Glutamatergic neuron (in vitro differentiated cells): ENCODE results near the gene TMEM205. TPM values are rescaled to one million over a fixed set of nuclear protein-coding genes. Genes with fewer than 3 reads are reported as not detected.
A peak's percentile ranks its signal among the peaks of the same experiment; 100 is the strongest.
"Not testable (repeated sequence)": the region's sequence is repeated elsewhere in the genome, so short reads cannot be mapped to it uniquely, and the experiment has no call there.

ENCODE experiments used
- DNase-seq: peaks from one replicate; pipeline ENCODE4 v3.0.0; 2022
- H3K27ac Mint-ChIP-seq: one replicate; pipeline ENCODE4 v1.8.0; 2020; ENCODE audit warnings: mild to moderate bottlenecking, mixed read lengths, inconsistent platforms; ENCODE audit not compliant: unreplicated experiment
- H3K27me3 Mint-ChIP-seq: one replicate; pipeline ENCODE4 v1.8.0; 2020; ENCODE audit warnings: mild to moderate bottlenecking, moderate library complexity, mixed read lengths, inconsistent platforms; ENCODE audit not compliant: unreplicated experiment
- H3K36me3 Mint-ChIP-seq: one replicate; pipeline ENCODE4 v1.8.0; 2020; ENCODE audit warnings: mild to moderate bottlenecking, mixed read lengths, inconsistent platforms; ENCODE audit not compliant: unreplicated experiment
- H3K4me1 Mint-ChIP-seq: one replicate; pipeline ENCODE4 v1.8.0; 2020; ENCODE audit warnings: mild to moderate bottlenecking, low read depth, mixed read lengths, inconsistent platforms; ENCODE audit not compliant: unreplicated experiment
- H3K4me3 Mint-ChIP-seq: one replicate; pipeline ENCODE4 v1.8.0; 2020; ENCODE audit warnings: mild to moderate bottlenecking, mixed read lengths, inconsistent platforms; ENCODE audit not compliant: unreplicated experiment
- H3K9me3 Mint-ChIP-seq: one replicate; pipeline ENCODE4 v1.8.0; 2020; ENCODE audit warnings: mild to moderate bottlenecking, moderate library complexity, mixed read lengths, inconsistent platforms; ENCODE audit not compliant: unreplicated experiment
- total RNA-seq: library from RNA; stranded (reverse); fragmentation: NEBNext Ultra II Directional; extraction: Animal tissue kit (Norgen Biotek cat#: 25700); gene quantifications from one replicate; pipeline ENCODE4 v1.2.1, GENCODE V29; 2021; ENCODE audit not compliant: unreplicated experiment
- TF ChIP-seq, protein P1 (sequence below): fragments of 200-600 bp; sonication (generic); IDR thresholded peaks from one replicate; pipeline ENCODE4 v1.5.0; 2021; ENCODE audit not compliant: partially characterized antibody, unreplicated experiment

The TMEM205 gene
- total RNA-seq, 1 donor from 2014 or later, result 43.1 TPM

- Mint-ChIP-seq H3K9me3 (peaks cover 10% of the 10 kb centered on the region), H3K27ac (peak overlapping the region; percentile 84), H3K36me3 (peaks cover 7% of the 10 kb centered on the region), H3K27me3 (no peaks in the 10 kb centered on the region), H3K4me1 (peaks cover 4% of the 10 kb centered on the region), H3K4me3 (peak overlapping the region; percentile 94)
- TF ChIP-seq, protein P1, sequence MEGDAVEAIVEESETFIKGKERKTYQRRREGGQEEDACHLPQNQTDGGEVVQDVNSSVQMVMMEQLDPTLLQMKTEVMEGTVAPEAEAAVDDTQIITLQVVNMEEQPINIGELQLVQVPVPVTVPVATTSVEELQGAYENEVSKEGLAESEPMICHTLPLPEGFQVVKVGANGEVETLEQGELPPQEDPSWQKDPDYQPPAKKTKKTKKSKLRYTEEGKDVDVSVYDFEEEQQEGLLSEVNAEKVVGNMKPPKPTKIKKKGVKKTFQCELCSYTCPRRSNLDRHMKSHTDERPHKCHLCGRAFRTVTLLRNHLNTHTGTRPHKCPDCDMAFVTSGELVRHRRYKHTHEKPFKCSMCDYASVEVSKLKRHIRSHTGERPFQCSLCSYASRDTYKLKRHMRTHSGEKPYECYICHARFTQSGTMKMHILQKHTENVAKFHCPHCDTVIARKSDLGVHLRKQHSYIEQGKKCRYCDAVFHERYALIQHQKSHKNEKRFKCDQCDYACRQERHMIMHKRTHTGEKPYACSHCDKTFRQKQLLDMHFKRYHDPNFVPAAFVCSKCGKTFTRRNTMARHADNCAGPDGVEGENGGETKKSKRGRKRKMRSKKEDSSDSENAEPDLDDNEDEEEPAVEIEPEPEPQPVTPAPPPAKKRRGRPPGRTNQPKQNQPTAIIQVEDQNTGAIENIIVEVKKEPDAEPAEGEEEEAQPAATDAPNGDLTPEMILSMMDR, result no peak
- DNase-seq, result no peak
These were observed 7.4 kb downstream of the TMEM205 start for GRCh38 chr19:11338569-11339253.

- Mint-ChIP-seq H3K4me1 (peaks cover 4% of the 10 kb centered on the region), H3K27ac (no peak overlapping the region), H3K4me3 (peak overlapping the region; percentile 94), H3K36me3 (peaks cover 7% of the 10 kb centered on the region), H3K27me3 (no peaks in the 10 kb centered on the region), H3K9me3 (peaks cover 10% of the 10 kb centered on the region)
- DNase-seq, result no peak
- TF ChIP-seq, protein P1, result no peak
These were observed 7.9 kb downstream of the TMEM205 start for GRCh38 chr19:11338121-11338520.

DNA sequence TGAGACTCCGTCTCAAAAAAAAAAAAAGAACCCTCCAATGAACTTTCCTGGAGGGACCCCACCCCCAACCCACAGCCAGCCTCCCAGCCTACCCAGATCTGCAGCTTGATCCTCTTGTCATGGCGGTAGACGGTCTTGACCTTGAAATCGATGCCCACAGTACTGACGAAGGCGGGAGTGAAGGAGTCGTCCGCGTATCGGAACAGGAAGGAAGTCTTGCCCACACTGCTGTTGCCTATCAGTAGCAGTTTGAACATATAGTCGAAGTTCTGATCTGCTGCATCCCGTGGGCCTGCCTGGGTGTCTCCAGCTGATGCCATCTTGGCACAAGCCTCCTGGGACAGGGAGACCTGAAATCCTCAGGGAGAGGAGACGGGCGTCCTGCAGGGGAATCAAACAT is 9.0 kb downstream of the TMEM205 start:
- Mint-ChIP-seq H3K36me3 (peaks cover 7% of the 10 kb centered on the region), H3K9me3 (peaks cover 10% of the 10 kb centered on the region), H3K4me3 (no peak overlapping the region), H3K27me3 (no peaks in the 10 kb centered on the region), H3K27ac (no peak overlapping the region), H3K4me1 (peaks cover 4% of the 10 kb centered on the region)
- TF ChIP-seq, protein P1, result no peak
- no peak for DNase-seq

DNA sequence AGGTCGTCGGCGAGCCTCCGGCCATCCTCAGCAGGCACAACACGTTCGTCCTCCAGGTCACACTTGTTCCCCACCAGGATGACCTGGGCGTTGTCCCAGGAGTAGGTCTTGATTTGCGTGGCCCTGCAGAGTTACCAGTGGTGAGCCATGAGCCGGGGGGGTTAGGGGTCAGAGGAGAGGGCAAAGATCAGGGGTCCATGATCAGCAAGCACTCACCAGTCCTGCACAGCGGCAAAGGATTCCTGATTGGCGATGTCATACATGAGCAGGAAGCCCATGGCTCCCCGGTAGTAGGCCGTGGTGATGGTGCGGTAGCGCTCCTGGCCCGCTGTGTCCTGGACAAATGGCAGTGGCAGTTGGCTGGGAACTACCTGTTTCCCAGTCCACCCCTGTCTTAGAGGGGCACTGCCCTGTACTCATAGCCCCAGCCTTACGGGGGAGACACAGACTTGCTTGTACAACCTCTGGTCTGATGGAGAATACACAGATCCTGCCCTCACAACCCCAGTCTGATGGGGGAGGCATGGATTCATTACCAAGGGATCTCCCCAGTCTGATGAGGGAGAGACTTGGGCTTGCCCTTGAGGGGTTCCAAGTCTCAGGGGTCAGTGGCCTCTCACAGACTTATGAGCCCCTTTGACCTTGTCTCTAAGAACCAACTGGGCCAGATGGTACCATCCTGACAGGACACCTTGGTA is 10.5 kb downstream of the TMEM205 start:
- TF ChIP-seq, protein P1, result no peak
- peaks cover 4% of the 10 kb centered on the region for H3K4me1 Mint-ChIP-seq
- H3K4me3 Mint-ChIP-seq, result no peak overlapping the region
- H3K36me3 Mint-ChIP-seq, result peaks cover 7% of the 10 kb centered on the region
- no peak overlapping the region for H3K27ac Mint-ChIP-seq
- DNase-seq, result no peak
- peaks cover 10% of the 10 kb centered on the region for H3K9me3 Mint-ChIP-seq
- H3K27me3 Mint-ChIP-seq, result no peaks in the 10 kb centered on the region

GRCh38 chr19:11333838-11334237 is 12.2 kb downstream of the TMEM205 start:
- not testable (repeated sequence) for H3K27ac Mint-ChIP-seq, H3K4me3 Mint-ChIP-seq, H3K4me1 Mint-ChIP-seq, DNase-seq, H3K36me3 Mint-ChIP-seq, H3K27me3 Mint-ChIP-seq, H3K9me3 Mint-ChIP-seq
